SH-SY5Y (cell line): ENCODE measurements around the gene SEL1L.

Experiments used
- GATA2 ChIP-seq: IDR thresholded peaks from 2 replicates; pipeline ENCODE4 v1.6.1; 2011; ENCODE audit warnings: mild to moderate bottlenecking, low read depth, low read length
- GATA3 ChIP-seq: IDR thresholded peaks from 2 replicates; pipeline ENCODE4 v1.6.1; 2011; ENCODE audit warnings: low read depth, mild to moderate bottlenecking, low read length, moderate library complexity

- no peak for TF ChIP-seq GATA2
- TF ChIP-seq GATA3, result no peak
Measured at GRCh38 chr14:81474148-81474492, 59.5 kb downstream of the SEL1L start.
